HG03039 (cell line): ENCODE data around the gene KSR2.
"Not testable (repeated sequence)": the region's sequence is repeated elsewhere in the genome, so short reads cannot be mapped to it uniquely, and the experiment has no call there.

Experiments
- ATAC-seq: cut with Tn5 transposase; IDR thresholded peaks from one replicate; pipeline ENCODE4 v1.9.1; 2021; ENCODE audit warnings: mild to moderate bottlenecking, moderate library complexity; ENCODE audit not compliant: unreplicated experiment

KSR2 gene

GRCh38 chr12:117768860-117769259 is 199.9 kb downstream of the KSR2 start:
- ATAC-seq, result no peak

GRCh38 chr12:117766008-117766407 is 202.8 kb downstream of the KSR2 start:
- no peak for ATAC-seq

- ATAC-seq, result no peak
These were observed 206.6 kb downstream of the KSR2 start for GRCh38 chr12:117762143-117762542.

- ATAC-seq, result no peak
These were observed 207.2 kb downstream of the KSR2 start for GRCh38 chr12:117761528-117762100.

- no peak for ATAC-seq
These were observed 207.8 kb downstream of the KSR2 start for GRCh38 chr12:117760990-117761389.

GRCh38 chr12:117750657-117751056 is 218.1 kb downstream of the KSR2 start:
- no peak for ATAC-seq

- ATAC-seq, result no peak
These were observed 219.4 kb downstream of the KSR2 start for GRCh38 chr12:117749431-117749830.

- ATAC-seq, result not testable (repeated sequence)
These were observed 222.4 kb downstream of the KSR2 start for GRCh38 chr12:117746358-117746757.

GRCh38 chr12:117744418-117744817 is 224.4 kb downstream of the KSR2 start:
- ATAC-seq, result no peak

- no peak for ATAC-seq
These were observed 225.0 kb downstream of the KSR2 start for GRCh38 chr12:117743761-117744160.

- no peak for ATAC-seq
These were observed 226.1 kb downstream of the KSR2 start for GRCh38 chr12:117742721-117743120.

GRCh38 chr12:117738233-117738632 is 230.6 kb downstream of the KSR2 start:
- ATAC-seq, result no peak

- no peak for ATAC-seq
These were observed 235.3 kb downstream of the KSR2 start for GRCh38 chr12:117733549-117733805.

GRCh38 chr12:117732761-117733548 is 235.8 kb downstream of the KSR2 start:
- ATAC-seq, result no peak

GRCh38 chr12:117731131-117731530 is 237.7 kb downstream of the KSR2 start:
- ATAC-seq, result not testable (repeated sequence)

GRCh38 chr12:117727301-117727700 is 241.5 kb downstream of the KSR2 start:
- no peak for ATAC-seq

- no peak for ATAC-seq
These were observed 244.2 kb downstream of the KSR2 start for GRCh38 chr12:117724543-117724942.

GRCh38 chr12:117718559-117718958 is 250.2 kb downstream of the KSR2 start:
- no peak for ATAC-seq

GRCh38 chr12:117718141-117718540 is 250.6 kb downstream of the KSR2 start:
- ATAC-seq, result no peak

- no peak for ATAC-seq
These were observed 254.6 kb downstream of the KSR2 start for GRCh38 chr12:117714203-117714602.

GRCh38 chr12:117710121-117710520 is 258.7 kb downstream of the KSR2 start:
- no peak for ATAC-seq

- no peak for ATAC-seq
These were observed 260.9 kb downstream of the KSR2 start for GRCh38 chr12:117707861-117708260.

- ATAC-seq, result no peak
These were observed 265.2 kb downstream of the KSR2 start for GRCh38 chr12:117703584-117703983.
